Fibroblast of skin of left quadriceps (primary cell): Measurements from ENCODE around the gene ODF4.
"Not testable (repeated sequence)": the region's sequence is repeated elsewhere in the genome, so short reads cannot be mapped to it uniquely, and the experiment has no call there.

Source experiments
- DNase-seq, 2 experiments: peaks; one replicate each; pipeline ENCODE4 v3.0.0-alpha.2; 2013; ENCODE audit warnings: low read depth in 2 of 2

Gene ODF4

DNA sequence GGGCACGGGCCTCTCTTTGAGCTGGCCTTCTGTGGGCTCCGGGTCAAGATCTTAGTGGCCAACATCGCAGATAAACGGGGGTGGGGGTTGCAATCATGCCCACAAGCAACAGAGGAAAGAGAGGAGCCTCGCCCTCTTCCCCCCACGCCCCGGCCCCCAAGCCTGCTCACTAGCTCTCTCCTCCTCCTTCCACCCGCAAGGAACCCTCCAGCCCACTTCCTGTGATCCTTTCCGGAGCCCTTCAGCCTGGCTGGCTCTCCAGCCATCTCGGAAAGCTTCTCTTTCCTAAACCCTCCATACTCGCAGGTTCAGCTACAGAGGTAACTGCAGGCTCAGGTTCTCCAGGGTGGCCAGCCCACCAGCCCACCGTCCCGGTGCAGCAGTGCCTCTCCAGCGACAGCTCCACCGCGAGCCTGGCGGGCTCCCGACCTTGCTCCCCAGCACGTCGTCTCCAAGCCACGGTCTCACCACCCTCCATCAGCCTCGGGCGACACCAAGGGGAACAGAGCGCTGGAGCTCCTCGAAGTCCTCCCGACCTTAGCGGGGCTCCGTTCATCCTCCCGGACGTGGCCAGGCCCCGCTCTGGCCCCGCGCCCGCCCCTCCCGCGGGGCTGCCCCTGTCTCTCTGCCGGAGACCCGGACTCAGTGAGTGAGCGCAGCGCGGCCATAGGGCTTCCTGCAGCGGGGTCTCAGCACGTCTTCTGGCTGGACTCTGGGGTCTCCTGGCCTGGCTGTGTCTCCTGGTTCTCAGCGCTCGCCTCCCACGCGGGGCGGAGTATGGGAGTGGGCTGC lies 12.9 kb upstream of the ODF4 start:
- DNase-seq = no peak

- DNase-seq = no peak
Observed at GRCh38 chr17:8327303-8327649, 12.4 kb upstream of the ODF4 start.

DNA sequence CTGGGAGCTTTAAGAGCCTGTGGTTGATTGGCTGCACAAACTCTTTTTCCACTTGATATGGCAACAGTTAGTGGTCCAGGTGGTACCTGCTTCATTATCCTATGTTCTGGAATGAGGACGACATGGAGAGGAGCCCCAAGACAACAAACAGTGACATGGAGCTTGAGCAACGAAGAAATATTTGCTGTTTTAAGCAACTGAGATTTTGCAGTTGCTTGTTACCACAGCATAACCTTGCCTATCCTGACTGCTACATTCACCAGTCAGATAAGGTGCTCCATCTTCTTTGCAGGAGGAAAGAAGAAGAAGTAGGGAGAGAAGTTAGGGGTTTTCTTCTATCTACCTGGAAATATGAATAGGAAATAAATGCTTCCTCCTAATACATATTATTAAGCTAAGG lies 7.5 kb upstream of the ODF4 start:
- no peak for DNase-seq

DNA sequence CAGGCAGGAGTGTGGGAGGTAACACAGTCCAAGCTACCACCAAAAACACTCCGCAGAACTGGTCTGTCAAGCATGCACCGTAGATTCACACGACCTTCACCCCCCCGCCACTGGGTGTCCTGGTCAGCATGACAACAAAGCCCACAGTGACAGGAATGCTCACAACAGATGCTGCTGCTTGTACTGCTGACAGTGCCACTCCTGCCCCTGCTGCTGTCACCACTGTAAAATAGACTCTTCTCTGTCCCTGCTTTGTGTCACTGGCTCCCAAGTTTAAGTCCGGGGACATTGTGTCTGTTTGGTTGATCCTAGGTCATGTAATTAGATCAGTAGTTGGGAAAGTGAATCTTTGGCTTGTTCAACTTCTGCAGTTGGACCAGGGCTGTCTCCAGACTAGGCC lies 7.0 kb upstream of the ODF4 start:
- DNase-seq = no peak

GRCh38 chr17:8333281-8333680 lies 6.4 kb upstream of the ODF4 start:
- no peak for DNase-seq

- no peak for DNase-seq
Observed at GRCh38 chr17:8337802-8338752, 1.6 kb upstream of the ODF4 start.

GRCh38 chr17:8338753-8339140 lies 893 bp upstream of the ODF4 start:
- no peak for DNase-seq

DNA sequence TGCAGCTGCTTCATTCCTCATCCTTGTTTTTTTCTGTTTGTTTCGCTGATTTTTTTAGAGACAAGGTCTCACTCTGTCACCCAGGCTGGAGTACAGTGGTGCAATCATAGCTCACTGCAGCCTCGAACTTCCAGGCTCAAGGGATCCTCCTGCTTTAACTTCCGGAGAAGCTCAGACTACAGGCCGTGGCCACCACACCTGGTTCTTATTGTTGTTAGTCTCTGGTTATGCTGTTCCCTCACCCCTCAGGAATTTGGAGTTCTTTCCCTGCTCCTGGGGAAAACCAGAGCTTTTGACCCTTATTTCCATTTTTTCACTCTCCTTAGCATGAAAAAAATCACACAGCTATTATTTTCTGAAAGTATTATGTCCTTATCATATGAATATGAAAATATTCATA lies 1.8 kb downstream of the ODF4 start:
- DNase-seq = no peak

GRCh38 chr17:8345052-8345690 lies 5.5 kb downstream of the ODF4 start:
- DNase-seq = no peak

DNA sequence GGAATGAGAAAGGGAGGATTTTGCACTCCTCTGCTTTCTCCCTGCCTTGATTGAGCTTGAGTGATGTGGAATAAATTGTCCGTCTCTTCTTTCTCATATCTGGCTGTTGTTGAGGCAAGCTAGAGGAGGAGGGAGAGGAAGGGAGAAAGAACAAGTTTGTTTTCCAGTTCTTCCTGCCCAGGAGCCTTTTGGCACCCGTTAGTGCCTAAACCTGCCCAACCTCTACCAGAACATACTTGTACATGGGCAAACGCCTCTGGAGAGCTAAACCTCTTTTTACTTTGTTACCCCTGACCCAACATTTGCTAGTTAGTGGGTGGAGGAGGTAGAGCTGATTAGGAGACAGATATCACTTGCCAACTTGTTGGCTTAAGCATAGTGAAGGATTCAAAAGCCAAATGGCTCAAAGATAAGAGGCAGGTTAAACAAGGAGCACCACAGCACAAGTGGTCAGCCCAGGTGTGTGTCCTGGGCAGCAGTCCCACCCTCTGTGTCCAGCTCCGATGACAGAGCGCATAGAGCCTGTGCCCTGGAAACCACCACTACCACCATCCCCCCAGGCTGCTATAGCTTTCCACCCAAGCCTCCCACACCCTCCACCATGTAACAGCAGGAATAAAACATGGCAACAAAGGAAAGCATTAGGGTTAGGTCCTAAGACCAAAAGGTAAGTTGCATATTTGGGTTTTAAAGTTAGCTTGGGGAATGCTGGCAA lies 6.5 kb downstream of the ODF4 start:
- DNase-seq = no peak

- not testable (repeated sequence) for DNase-seq
Observed at GRCh38 chr17:8347001-8347400, 7.4 kb downstream of the ODF4 start.

- no peak for DNase-seq
Observed at GRCh38 chr17:8350339-8350738, 10.7 kb downstream of the ODF4 start.

- no peak for DNase-seq
Observed at GRCh38 chr17:8353736-8354135, 14.1 kb downstream of the ODF4 start.

GRCh38 chr17:8354236-8354635 lies 14.6 kb downstream of the ODF4 start:
- no peak for DNase-seq

DNA sequence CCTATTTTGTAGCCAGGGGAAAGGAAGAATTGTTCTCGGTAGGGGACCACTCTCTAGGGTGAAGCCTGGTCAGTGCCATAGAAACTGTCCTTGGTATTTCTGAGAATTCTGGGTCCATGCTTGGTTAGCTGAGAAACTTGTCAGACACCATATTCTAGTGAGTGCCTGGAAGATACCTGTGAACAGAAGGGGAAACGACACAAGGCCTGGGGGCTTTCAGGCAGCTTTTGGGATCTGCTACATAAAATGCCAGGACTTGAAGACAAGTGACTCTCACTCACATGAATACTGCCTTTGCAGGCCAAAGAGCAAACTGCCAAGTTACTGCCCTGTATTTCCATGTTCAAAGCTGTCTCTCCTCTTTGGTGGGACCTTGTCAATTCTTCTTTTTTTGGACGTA lies 18.3 kb downstream of the ODF4 start:
- DNase-seq = no peak

GRCh38 chr17:8359769-8360168 lies 20.1 kb downstream of the ODF4 start:
- peak; percentile 72 to 73 for DNase-seq

DNA sequence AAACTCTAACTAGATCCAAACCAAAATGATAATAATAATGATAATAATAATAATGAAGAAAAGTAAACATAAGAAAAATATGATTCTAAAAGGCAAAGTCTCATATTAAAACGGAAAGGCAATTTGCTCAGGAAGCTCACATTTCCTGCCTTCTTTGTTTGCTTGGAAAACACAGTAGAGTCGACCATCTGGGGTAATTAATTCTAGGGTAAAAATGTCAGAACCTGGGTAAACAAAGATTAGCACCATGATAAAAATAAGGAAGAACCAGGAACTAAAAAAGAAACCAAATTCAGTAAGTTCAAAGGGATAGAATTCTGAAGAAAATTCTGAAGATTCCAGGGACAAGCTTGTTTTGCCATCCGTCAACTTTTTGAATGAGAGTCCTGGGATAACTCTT lies 20.6 kb downstream of the ODF4 start:
- DNase-seq = no peak

DNA sequence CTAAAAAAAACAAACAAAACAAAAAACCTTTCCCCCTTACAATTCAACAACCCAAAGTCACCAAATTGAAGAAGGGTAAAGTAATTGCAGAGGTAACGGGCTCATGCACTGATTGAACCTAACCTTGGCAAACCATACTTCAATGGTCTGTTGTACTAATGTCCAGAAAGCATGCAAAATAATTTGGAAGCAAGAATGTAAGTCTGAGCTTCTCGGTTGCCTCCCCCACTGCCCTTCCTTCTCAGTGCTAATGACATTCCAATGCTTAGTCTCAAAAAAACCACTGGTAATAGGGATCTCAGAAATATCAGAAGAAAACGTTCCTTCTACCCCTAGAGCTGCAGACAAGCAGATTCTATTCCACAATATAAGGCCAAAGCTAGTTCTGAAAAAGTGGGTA lies 21.1 kb downstream of the ODF4 start:
- no peak for DNase-seq

GRCh38 chr17:8362651-8363332 lies 23.2 kb downstream of the ODF4 start:
- DNase-seq = no peak

DNA sequence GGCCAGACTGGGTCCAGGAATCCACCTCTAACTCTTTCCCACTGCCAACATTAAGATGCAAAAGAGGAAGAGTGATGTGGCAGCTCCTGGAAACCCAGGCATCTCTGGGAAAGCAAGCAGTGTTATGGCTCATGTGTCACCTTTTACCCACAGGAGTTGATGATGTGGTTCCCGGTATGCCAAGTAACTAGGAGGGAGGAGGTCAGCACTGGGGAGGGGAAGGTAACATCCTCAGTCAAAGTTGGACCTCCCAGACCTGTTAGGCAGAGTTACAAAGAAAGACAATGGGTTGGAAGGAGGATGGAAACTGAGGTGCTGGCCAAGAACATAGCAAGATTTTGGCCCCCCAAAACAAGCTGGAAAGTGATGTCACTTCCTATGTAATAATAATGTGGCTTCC lies 25.5 kb downstream of the ODF4 start:
- no peak for DNase-seq

- DNase-seq = peak in 1 of 2 experiments; percentile 43
Observed at GRCh38 chr17:8366231-8366630, 26.6 kb downstream of the ODF4 start.
